Vagina (tissue), 2 donors: ENCODE measurements around the gene FRS3.

Experiments
- CTCF ChIP-seq, 3 experiments: fragments of 450-650 bp in 2 of 3; fragments of 200-600 bp in 1 of 3; sonication (generic) in 1 of 3; IDR thresholded peaks; one replicate each; pipeline ENCODE4 v1.5.1; 2017 to 2019; ENCODE audit warnings: antibody characterized with exemption in 3 of 3, mild to moderate bottlenecking in 2 of 3, moderate library complexity in 2 of 3
- POLR2A ChIP-seq, 2 donors: fragments of 450-650 bp; IDR thresholded peaks; one replicate each; pipeline ENCODE4 v1.6.1; 2017; ENCODE audit warnings: antibody characterized with exemption in 2 of 2, mild to moderate bottlenecking in 2 of 2, moderate library complexity in 2 of 2
- POLR2AphosphoS5 ChIP-seq, 2 donors: sonication (generic); formaldehyde crosslinking; IDR thresholded peaks; one replicate each; pipeline ENCODE4 v1.9.0; 2017; ENCODE audit warnings: antibody characterized with exemption in 2 of 2, mild to moderate bottlenecking in 2 of 2, low read depth in 1 of 2; ENCODE audit not compliant: insufficient read depth in 1 of 2

GRCh38 chr6:41757271-41757670 is 22.4 kb downstream of the FRS3 start:
- TF ChIP-seq CTCF (IDR thresholded peaks at IDR 0.05), result no peak
- no peak for TF ChIP-seq POLR2A (IDR thresholded peaks at IDR 0.05)
- TF ChIP-seq POLR2AphosphoS5 (IDR thresholded peaks at IDR 0.05; ENCODE audit: insufficient read depth in 1 of 2, low read depth in 1 of 2), result no peak
